H9 (cell line): ENCODE results near the gene LMX1A. TPM values are rescaled to one million over a fixed set of nuclear protein-coding genes. Genes with fewer than 3 reads are reported as not detected.

Experiments used
- DNase-seq: peaks from one replicate; pipeline ENCODE4 v3.0.0-alpha.2; 2017
- H2AFZ ChIP-seq: one replicate; pipeline ENCODE4 v1.6.1; 2013; ENCODE audit warnings: mild to moderate bottlenecking, low read length, control low read depth, moderate library complexity
- H2AK5ac ChIP-seq: 2 replicates; pipeline ENCODE4 v1.6.1; 2013; ENCODE audit warnings: low read length, control low read depth, mixed read lengths; ENCODE audit not compliant: insufficient read length
- H2BK120ac ChIP-seq: one replicate; pipeline ENCODE4 v1.6.1; 2013; ENCODE audit warnings: low read depth, mild to moderate bottlenecking, low read length, control low read depth, inconsistent platforms; ENCODE audit not compliant: poor library complexity, severe bottlenecking
- H2BK12ac ChIP-seq: 2 replicates; pipeline ENCODE4 v1.6.1; 2013; ENCODE audit warnings: low read length, control low read depth, mixed read lengths, low read depth; ENCODE audit not compliant: insufficient read length
- H2BK15ac ChIP-seq: 2 replicates; pipeline ENCODE4 v1.6.1; 2013; ENCODE audit warnings: low read depth, low read length, control low read depth
- H2BK20ac ChIP-seq: one replicate; pipeline ENCODE4 v1.6.1; 2013; ENCODE audit warnings: low read depth, mild to moderate bottlenecking, low read length, control low read depth, inconsistent platforms; ENCODE audit not compliant: poor library complexity, severe bottlenecking
- H2BK5ac ChIP-seq: 2 replicates; pipeline ENCODE4 v1.6.1; 2013; ENCODE audit warnings: low read length, control low read depth, mixed read lengths; ENCODE audit not compliant: insufficient read length
- H3K14ac ChIP-seq: 2 replicates; pipeline ENCODE4 v1.6.1; 2013; ENCODE audit warnings: low read length, control low read depth; ENCODE audit not compliant: insufficient read depth
- H3K18ac ChIP-seq: 2 replicates; pipeline ENCODE4 v1.6.1; 2013; ENCODE audit warnings: low read depth, mild to moderate bottlenecking, mixed read lengths, low read length, control low read depth; ENCODE audit not compliant: insufficient read length
- H3K23ac ChIP-seq: 2 replicates; pipeline ENCODE4 v1.6.1; 2013; ENCODE audit warnings: low read length, control low read depth, mixed read lengths, low read depth; ENCODE audit not compliant: insufficient read length
- H3K23me2 ChIP-seq: 2 replicates; pipeline ENCODE4 v1.6.1; 2013; ENCODE audit warnings: low read depth, mild to moderate bottlenecking, mixed read lengths, low read length, control low read depth; ENCODE audit not compliant: insufficient read length, poor library complexity, severe bottlenecking
- H3K27ac ChIP-seq: 2 replicates; pipeline ENCODE4 v1.5.1; 2013; ENCODE audit warnings: low read length, control low read depth, mixed read lengths, low read depth; ENCODE audit not compliant: insufficient read length
- H3K27me3 ChIP-seq: 2 replicates; pipeline ENCODE4 v1.6.1; 2013; ENCODE audit warnings: low read length, control low read depth, inconsistent platforms; ENCODE audit not compliant: insufficient read depth
- H3K4ac ChIP-seq: 2 replicates; pipeline ENCODE4 v1.6.1; 2013; ENCODE audit warnings: low read depth, mild to moderate bottlenecking, control low read depth, inconsistent platforms, low read length, moderate library complexity
- H3K4me1 ChIP-seq: 2 replicates; pipeline ENCODE4 v1.6.1; 2013; ENCODE audit warnings: low read length, control low read depth, inconsistent platforms; ENCODE audit not compliant: insufficient read depth
- H3K4me2 ChIP-seq: 2 replicates; pipeline ENCODE4 v1.6.1; 2013; ENCODE audit warnings: low read length, control low read depth, mixed read lengths; ENCODE audit not compliant: insufficient read length, insufficient read depth
- H3K56ac ChIP-seq: 2 replicates; pipeline ENCODE4 v1.6.1; 2013; ENCODE audit warnings: low read depth, mild to moderate bottlenecking, mixed read lengths, low read length, control low read depth; ENCODE audit not compliant: insufficient read length
- H3K79me1 ChIP-seq: 2 replicates; pipeline ENCODE4 v1.6.1; 2013; ENCODE audit warnings: low read depth, mild to moderate bottlenecking, moderate library complexity, low read length, control low read depth, inconsistent platforms; ENCODE audit not compliant: insufficient read depth, poor library complexity, severe bottlenecking
- H3K79me2 ChIP-seq: 2 replicates; pipeline ENCODE4 v1.6.1; 2013; ENCODE audit warnings: low read length, control low read depth, inconsistent platforms; ENCODE audit not compliant: insufficient read depth
- H3K9ac ChIP-seq: 2 replicates; pipeline ENCODE4 v1.6.1; 2013; ENCODE audit warnings: low read length, control low read depth, mixed read lengths; ENCODE audit not compliant: insufficient read length; ENCODE audit errors: extremely low read depth
- H3K9me3 ChIP-seq: one replicate; pipeline ENCODE4 v1.6.1; 2013; ENCODE audit warnings: low read depth, low read length, inconsistent platforms; ENCODE audit not compliant: control insufficient read depth
- H3T11ph ChIP-seq: one replicate; pipeline ENCODE4 v1.6.1; 2013; ENCODE audit warnings: mild to moderate bottlenecking, low read length, control low read depth, inconsistent platforms
- H4K20me1 ChIP-seq: one replicate; pipeline ENCODE4 v1.6.1; 2013; ENCODE audit not compliant: control insufficient read depth, insufficient read length, insufficient read depth
- H4K5ac ChIP-seq: 2 replicates; pipeline ENCODE4 v1.6.1; 2013; ENCODE audit warnings: low read depth, mild to moderate bottlenecking, mixed read lengths, low read length, control low read depth; ENCODE audit not compliant: insufficient read length
- H4K8ac ChIP-seq: replicated peaks from 2 replicates; pipeline ENCODE4 v1.6.1; 2013; ENCODE audit warnings: low read length, control low read depth, mixed read lengths, low read depth; ENCODE audit not compliant: insufficient read length
- H4K91ac ChIP-seq: 2 replicates; pipeline ENCODE4 v1.6.1; 2013; ENCODE audit warnings: low read depth, mild to moderate bottlenecking, moderate library complexity, mixed read lengths, low read length, control low read depth; ENCODE audit not compliant: insufficient read length
- H3K27ac Mint-ChIP-seq, 3 experiments: 2 replicates in 2 of 3; 3 replicates in 1 of 3; pipeline ENCODE4 v1.8.0; 2020 to 2021; ENCODE audit warnings: mixed read lengths in 3 of 3, mild to moderate bottlenecking in 1 of 3, moderate library complexity in 1 of 3
- H3K27me3 Mint-ChIP-seq: 2 replicates; pipeline ENCODE4 v1.8.0; 2021; ENCODE audit warnings: low read depth, mild to moderate bottlenecking, moderate library complexity, mixed read lengths
- H3K36me3 Mint-ChIP-seq, 3 experiments: 2 replicates in 2 of 3; 3 replicates in 1 of 3; pipeline ENCODE4 v1.8.0; 2020 to 2021; ENCODE audit warnings: low read depth in 3 of 3, mixed read lengths in 3 of 3; ENCODE audit not compliant: insufficient read depth in 1 of 3
- H3K4me1 Mint-ChIP-seq, 2 experiments: 2 replicates each; pipeline ENCODE4 v1.8.0; 2020; ENCODE audit warnings: mixed read lengths in 2 of 2
- H3K4me3 Mint-ChIP-seq, 2 experiments: 2 replicates in 1 of 2; 3 replicates in 1 of 2; pipeline ENCODE4 v1.8.0; 2020 to 2021; ENCODE audit warnings: mild to moderate bottlenecking in 2 of 2, mixed read lengths in 2 of 2, moderate library complexity in 1 of 2
- H3K9me3 Mint-ChIP-seq, 2 experiments: 2 replicates in 1 of 2; 3 replicates in 1 of 2; pipeline ENCODE4 v1.8.0; 2020; ENCODE audit warnings: mild to moderate bottlenecking in 2 of 2, mixed read lengths in 2 of 2, moderate library complexity in 1 of 2
- WGBS: extraction: QIAGEN DNeasy Blood & Tissue Kit; methylation state at CpG from one replicate; pipeline ENCODE4 v1.1.7; 2013; ENCODE audit warnings: missing lambda C conversion rate, low lambda C conversion rate, mixed read lengths; ENCODE audit not compliant: insufficient read length; ENCODE audit errors: extremely low coverage; 5-methylcytosine and 5-hydroxymethylcytosine counted together
- total RNA-seq: library from RNA; stranded (reverse); gene quantifications from 2 replicates; pipeline ENCODE4 v1.2.1, GENCODE V29; 2021
- TF ChIP-seq, protein P1 (sequence below): fragments of 200-600 bp; sonication (generic); conservative IDR thresholded peaks from 3 replicates; pipeline ENCODE4 v1.8.0; 2021; ENCODE audit warnings: antibody characterized with exemption, mild to moderate bottlenecking

The LMX1A gene
- total RNA-seq, 1 experiment from 2014 or later = not detected

DNA sequence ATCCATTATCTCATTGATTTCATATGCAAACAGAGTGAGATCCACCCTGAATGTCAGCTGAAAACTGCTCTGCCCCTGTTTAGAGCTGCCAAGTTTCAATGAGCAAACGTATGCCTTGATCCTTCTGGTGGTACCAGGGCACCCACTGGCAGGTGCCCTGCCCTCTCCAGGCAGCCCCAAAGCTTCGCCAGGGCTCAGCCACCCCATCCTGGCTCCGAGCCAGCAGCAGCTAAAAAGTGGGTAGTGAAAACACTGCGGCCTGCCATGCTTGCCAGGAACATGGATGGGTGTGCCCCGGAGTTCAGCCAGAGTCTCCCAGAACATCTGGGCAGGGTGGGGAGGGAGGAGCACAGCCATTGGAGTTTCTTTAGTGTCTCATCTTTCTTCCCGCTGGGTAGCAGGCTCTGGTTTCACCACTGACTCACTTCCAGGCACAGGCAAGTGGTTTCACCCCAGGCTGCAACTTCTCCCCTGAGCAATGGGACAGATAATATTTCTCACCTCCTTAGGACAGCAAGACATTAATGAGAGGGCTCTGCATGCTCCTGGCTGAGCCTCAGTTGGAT is 8.1 kb upstream of the LMX1A start:
- Histone ChIP-seq H2AK5ac (no peak overlapping the region), H2BK5ac (no peak overlapping the region), H3T11ph (no peak overlapping the region), H2BK15ac (no peak overlapping the region), H3K18ac (no peak overlapping the region), H3K9ac (no peak overlapping the region), H3K4me1 (peaks cover 5% of the 10 kb centered on the region), H3K9me3 (no peaks in the 10 kb centered on the region), H3K79me1 (no peaks in the 10 kb centered on the region), H4K20me1 (no peaks in the 10 kb centered on the region), H4K91ac (no peak overlapping the region), H2AFZ (no peak overlapping the region), H3K4ac (no peak overlapping the region), H4K5ac (no peak overlapping the region), H2BK20ac (no peak overlapping the region), H4K8ac (no peak overlapping the region), H3K27me3 (peaks cover 4% of the 10 kb centered on the region; the same call in 1 of the 2 replicates), H3K14ac (no peak overlapping the region), H2BK120ac (no peak overlapping the region), H3K4me2 (no peak overlapping the region), H3K79me2 (no peaks in the 10 kb centered on the region), H3K23ac (no peak overlapping the region), H2BK12ac (no peak overlapping the region), H3K23me2 (no peaks in the 10 kb centered on the region), H3K56ac (no peak overlapping the region), H3K27ac (no peak overlapping the region)
- TF ChIP-seq, protein P1, sequence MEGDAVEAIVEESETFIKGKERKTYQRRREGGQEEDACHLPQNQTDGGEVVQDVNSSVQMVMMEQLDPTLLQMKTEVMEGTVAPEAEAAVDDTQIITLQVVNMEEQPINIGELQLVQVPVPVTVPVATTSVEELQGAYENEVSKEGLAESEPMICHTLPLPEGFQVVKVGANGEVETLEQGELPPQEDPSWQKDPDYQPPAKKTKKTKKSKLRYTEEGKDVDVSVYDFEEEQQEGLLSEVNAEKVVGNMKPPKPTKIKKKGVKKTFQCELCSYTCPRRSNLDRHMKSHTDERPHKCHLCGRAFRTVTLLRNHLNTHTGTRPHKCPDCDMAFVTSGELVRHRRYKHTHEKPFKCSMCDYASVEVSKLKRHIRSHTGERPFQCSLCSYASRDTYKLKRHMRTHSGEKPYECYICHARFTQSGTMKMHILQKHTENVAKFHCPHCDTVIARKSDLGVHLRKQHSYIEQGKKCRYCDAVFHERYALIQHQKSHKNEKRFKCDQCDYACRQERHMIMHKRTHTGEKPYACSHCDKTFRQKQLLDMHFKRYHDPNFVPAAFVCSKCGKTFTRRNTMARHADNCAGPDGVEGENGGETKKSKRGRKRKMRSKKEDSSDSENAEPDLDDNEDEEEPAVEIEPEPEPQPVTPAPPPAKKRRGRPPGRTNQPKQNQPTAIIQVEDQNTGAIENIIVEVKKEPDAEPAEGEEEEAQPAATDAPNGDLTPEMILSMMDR = no peak
- no peak overlapping the region for H3K4me3 Mint-ChIP-seq
- H3K27me3 Mint-ChIP-seq = peaks cover 88% of the 10 kb centered on the region
- WGBS = no CpG with 5 or more reads among the region's 6 CpGs
- H3K27ac Mint-ChIP-seq = no peak overlapping the region
- no peak for DNase-seq
- H3K36me3 Mint-ChIP-seq = no peaks in the 10 kb centered on the region
- H3K4me1 Mint-ChIP-seq = peaks cover 4 to 8% of the 10 kb centered on the region in 2 experiments
- no peaks in the 10 kb centered on the region for H3K9me3 Mint-ChIP-seq
